Measurements from ENCODE around the gene KRIT1. TPM values are rescaled to one million over a fixed set of nuclear protein-coding genes. Genes with fewer than 3 reads are reported as not detected.
"Not testable (repeated sequence)": the region's sequence is repeated elsewhere in the genome, so short reads cannot be mapped to it uniquely, and the experiment has no call there.

The KRIT1 gene
- total RNA-seq, 2 donors from 2014 or later = 37.9 to 38.1 TPM

DNA sequence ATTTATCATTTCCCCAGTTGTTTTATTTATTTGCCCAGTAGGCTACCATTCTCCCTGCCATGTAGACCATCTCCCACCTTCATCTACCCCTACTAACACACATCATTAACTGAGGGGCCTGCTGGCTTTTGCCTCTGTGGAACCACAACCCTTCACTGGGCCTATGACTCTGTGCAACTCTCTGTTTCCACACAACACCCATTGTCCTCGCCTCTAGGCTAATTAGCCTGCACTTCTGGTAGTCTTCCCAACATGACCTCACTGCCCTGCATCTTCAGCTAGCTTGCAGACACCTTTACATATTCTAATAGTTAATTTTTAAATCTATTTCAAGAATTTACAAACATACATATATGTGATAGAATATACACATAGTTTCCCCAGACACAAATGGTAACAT, 7.5 kb upstream of the KRIT1 start:
- DNase-seq (ENCODE audit: low spot score) = no peak
- intact Hi-C loops (cut with DNase I) = no loop called here

DNA sequence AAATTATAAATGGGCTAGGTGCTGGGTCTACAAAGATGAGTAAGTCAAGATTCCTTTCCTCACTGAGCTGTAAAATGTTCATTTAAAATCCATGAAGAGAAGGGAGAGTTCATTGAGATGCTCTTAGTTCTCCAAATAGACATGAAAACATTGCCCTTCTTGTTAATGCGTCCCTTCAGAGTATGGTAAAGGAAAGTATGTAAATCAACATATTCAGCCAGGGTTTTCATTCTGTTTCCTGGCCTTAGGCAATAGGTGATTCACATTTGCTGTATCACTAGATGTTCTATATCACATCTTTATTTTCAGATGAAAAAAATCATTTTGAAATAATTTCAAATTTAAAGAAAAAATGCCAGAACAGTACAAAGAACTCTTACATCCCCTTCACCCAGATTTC, 5.5 kb upstream of the KRIT1 start:
- no peak for DNase-seq (ENCODE audit: low spot score)
- intact Hi-C loops (cut with DNase I) = no loop called here

DNA sequence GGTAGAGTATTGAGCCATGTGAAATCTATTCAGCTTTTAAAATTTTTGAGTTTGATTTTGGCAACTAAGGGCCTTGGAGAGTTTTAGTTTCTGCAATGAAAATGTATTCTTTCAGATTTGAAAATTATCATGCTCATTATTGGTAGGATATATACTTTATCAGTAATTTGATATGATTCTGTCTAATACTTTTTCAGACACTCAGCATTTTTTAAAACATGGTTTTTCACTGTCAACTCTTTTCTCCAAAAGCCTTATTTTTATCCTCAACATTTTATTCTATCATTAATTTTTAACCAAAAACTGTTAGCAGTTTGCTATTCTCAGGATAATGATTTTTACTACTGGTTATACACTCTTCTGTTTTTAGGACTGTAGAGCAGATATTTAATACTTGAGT, 4.9 kb upstream of the KRIT1 start:
- intact Hi-C loops (cut with DNase I) = no loop called here
- no peak for DNase-seq (ENCODE audit: low spot score)

DNA sequence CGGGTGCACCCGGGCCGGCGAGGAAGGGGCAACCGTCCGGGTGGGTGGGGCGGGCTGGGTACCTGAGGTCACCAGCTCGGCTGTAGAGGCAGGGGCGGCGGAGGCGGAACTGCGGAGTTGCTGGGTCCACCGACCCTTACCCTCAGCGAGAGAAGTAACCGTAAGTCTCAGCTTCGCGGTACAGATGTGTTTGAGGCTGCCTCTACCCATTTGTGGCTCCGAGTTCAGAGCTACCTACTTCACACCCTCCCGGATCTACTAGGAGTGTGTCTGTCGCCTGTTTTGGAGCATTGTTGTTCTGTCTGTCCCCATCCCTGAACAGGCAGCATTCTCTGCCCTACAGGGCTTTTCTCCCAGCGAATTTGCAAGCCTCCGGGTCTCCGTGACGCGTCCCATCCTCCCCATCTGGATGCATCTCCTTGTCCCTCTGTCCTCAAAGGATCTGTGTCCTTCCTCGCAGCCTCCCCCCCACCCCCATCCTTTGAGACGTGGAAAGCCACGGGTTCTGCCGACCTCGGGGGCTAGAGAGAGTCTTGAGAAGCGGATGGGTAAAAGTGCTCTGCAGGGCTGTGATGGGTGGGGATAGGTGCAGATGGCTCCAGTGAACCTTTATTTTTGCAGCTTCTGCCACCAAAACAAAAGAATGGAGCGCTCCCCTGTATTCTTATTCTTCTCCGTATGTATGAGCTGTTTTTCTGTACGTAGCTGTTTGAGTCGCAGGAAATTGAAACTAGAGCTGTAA, 817 bp upstream of the KRIT1 start:
- no peak for DNase-seq (ENCODE audit: low spot score)
- intact Hi-C loops (cut with DNase I) = loop anchor here in 1 of 2 donors (10.0 kb wide), 1 partner anchor 318 kb away; no protein-coding TSS in a partner anchor

DNA sequence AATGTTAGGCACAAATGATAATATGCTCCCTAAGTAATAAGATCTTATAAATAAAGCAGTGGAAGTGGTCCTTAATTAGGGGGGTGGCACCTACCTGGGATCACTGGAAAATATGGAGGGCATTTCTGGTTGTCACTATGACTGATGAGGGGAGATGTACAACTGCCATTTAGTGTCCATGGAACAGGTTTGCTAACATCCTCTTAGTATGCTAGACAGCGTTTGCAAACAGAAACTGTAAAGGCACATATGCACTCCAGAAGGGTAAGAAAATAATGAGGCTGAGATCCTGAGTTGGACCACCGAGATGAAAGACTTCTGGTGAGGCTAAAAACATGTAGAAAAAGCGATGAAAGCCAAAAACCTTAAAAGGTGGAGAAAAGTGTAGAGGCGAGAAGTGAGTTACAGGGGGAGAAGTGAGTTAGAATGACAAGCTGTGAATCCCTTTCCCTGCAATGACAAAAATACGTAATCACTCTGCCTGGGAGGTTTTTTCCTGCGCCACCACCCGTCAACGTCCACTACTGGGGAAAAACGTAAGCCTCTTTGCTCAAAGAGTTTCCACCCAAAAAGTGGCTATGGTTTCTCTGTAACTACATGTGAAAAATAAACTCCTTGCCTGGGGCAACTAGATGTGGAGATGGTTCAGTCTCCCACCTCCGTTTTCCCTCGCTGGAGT, 767 bp downstream of the KRIT1 start:
- no peak for DNase-seq (ENCODE audit: low spot score)
- intact Hi-C loops (cut with DNase I) = loop anchor here in 1 of 2 donors (10.0 kb wide), 1 partner anchor 320 kb away; no protein-coding TSS in a partner anchor

DNA sequence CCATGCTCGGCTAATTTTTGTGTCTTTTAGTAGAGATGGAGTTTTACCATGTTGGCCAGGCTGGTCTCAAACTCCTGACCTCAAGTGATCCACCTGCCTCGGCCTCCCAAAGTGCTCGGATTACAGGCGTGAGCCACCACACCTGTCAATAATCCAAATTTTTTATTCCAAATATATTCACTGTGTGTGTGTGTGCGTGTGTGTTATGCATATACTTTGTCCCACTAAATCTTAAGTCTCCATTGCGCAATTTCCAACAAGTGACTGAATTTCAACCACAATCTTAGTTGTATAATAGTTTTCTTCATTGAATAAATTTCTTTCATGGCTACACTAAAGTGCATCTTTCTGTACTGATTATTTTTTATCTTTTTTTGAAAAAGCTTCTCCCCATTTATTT, 2.7 kb downstream of the KRIT1 start:
- intact Hi-C loops (cut with DNase I) = loop anchor here in 1 of 2 donors (10.0 kb wide), 1 partner anchor 322 kb away; no protein-coding TSS in a partner anchor

DNA sequence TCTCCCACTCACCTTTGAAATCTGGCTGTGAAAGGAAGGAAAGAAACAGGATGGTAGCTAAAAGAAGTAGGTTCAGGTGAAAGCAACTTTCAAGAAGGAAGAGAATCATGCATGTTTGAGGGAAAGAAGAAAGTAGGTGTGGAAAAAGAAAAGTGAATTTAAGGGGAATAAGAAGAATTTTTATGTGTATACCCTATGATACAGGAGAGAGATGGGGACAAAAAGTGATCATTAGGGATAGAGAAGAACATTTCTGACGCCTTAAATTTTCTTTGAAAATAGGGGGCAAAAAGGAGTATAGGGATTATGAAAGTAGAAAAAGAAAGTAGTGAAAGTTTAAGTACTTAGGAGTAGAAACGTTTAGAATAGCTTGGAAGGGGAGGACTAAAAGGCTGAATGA, 15.2 kb downstream of the KRIT1 start:
- intact Hi-C loops (cut with DNase I) = no loop called here
- DNase-seq (ENCODE audit: low spot score) = no peak

More for the DNA sequence above, 2.7 kb downstream of the KRIT1 start:
- no peak for DNase-seq (ENCODE audit: low spot score)

DNA sequence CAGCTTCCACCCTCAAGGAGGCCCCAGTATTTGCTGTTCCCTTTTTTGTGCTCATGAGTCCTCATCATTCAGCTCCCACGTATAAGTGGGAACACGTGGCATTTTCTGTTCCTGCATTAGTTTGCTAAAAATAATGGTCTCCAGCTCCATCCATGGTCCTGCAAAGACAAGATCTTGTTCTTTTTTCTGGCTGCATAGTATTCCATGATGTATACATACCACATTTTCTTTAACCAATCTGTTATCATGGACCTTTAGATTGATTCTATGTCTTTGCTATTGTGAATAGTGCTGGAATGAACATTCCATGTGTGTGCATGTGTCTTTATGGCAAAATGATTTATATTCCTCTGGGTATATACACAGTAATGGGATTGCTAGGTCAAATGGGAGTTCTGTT, 17.0 kb downstream of the KRIT1 start:
- DNase-seq (ENCODE audit: low spot score) = no peak
- intact Hi-C loops (cut with DNase I) = no loop called here

DNA sequence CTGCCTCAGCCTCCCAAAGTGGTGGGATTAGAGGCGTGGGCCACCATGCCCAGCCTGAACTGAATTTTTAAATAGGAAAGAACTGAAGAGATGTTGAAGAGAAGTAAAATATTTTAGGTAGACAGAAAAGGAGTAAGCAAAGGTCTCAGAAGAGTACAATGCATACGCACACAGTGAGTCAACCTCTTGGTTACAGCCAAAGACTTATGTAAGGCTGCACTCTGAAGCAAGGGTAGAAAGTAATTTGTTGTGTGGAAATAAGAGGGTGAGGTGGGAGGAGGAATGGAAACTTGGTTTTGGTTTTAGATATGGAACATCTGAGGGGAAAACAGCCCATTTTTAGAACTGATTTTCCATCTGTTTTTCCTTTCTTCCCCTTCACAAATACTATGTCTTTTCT, 17.6 kb downstream of the KRIT1 start:
- intact Hi-C loops (cut with DNase I) = no loop called here
- DNase-seq (ENCODE audit: low spot score) = no peak

DNA sequence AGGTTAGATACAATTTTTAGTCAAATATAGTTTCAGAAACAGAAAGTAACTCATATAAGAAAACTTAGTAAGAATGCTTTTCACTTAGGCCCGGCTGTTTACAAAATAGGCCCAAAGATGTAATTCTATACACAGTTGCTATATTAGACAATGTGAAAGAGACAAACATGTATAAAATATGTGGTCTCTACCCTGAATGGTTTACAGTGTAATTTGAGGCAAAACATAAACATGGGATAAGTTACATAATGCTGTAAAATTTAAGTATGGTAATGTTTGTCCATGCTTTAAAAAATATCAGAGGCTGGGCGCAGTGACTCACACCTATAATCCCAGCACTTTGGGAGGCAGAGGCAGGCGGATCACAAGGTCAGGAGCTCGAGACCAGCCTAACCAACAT, 18.7 kb downstream of the KRIT1 start:
- DNase-seq (ENCODE audit: low spot score) = no peak
- intact Hi-C loops (cut with DNase I) = no loop called here

DNA sequence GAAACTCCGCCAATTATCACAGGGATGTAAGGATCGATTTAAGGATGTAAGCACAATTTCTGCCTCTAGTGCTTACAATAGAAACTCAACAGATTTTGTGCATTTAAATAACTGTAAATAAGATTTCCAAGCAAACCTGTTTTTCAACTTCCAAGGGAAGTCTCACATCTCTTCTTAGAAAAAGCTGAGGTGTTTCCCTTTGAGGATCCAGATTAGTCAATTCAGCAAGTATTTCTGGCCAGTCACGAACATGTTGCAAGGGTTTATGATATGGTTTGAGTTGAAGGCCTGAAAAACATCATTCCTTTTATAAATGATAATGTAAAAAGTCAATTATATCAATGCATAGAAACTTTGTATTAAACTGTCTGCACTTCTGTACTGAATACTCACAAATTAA, 23.9 kb downstream of the KRIT1 start:
- no peak for DNase-seq (ENCODE audit: low spot score)
- intact Hi-C loops (cut with DNase I) = no loop called here

DNA sequence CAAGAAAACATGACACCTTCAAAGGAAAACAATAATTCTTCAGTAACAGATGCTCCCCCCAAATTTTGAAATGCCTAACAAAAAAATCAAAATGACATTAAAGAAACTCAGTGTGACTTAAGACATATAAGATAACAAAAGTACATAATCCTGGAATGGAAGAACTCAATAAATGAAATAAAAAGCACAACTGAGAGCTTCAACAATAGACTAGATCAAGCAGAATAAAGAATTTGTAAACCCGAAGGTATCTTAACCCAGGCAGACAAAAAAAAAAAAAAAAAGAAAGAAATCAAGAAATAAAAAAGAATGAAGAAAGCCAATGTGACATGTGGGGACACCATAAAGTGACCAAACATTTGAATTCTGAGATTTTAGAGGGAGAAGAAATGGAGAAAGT, 39.0 kb downstream of the KRIT1 start:
- no peak for DNase-seq (ENCODE audit: low spot score)
- intact Hi-C loops (cut with DNase I) = no loop called here

DNA sequence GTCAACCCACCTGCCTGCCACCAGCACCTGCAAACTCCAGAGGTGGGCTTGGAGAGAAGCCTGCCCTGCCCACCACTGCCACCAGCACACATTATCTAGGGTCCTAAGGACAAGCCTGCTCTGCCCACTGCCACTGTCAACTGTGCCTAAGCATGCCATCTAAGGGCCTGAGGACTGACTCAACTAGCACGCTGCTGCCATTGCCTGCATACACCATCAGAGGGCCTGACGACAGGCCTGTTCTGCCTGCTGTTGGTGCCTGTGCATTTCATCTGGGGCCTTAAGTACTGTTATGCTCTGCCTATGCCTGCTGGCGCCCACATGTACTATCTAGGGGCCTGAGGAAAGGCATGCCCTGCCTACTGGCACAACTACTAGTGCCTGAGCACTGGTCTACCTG, 39.7 kb downstream of the KRIT1 start:
- DNase-seq (ENCODE audit: low spot score) = no peak
- intact Hi-C loops (cut with DNase I) = no loop called here

DNA sequence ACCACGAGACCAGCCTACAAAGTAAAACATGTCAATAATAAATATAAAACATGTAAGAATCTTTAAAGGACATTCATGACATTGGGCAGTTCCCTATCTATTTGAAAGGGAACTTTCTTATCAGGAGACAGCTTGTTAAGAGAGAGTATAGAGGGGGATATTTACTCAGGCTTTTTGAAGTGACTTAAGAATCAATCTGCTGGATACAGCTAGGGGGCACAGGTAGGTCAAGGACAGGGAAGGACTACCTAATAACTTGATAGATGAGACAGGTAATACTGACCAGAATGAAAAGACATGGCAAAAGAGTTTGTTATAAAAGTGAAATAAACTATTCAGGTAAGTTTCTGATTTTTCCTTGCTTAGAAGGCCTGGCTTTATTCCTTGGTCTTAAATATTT, 44.9 kb downstream of the KRIT1 start:
- intact Hi-C loops (cut with DNase I) = no loop called here
- DNase-seq (ENCODE audit: low spot score) = no peak

DNA sequence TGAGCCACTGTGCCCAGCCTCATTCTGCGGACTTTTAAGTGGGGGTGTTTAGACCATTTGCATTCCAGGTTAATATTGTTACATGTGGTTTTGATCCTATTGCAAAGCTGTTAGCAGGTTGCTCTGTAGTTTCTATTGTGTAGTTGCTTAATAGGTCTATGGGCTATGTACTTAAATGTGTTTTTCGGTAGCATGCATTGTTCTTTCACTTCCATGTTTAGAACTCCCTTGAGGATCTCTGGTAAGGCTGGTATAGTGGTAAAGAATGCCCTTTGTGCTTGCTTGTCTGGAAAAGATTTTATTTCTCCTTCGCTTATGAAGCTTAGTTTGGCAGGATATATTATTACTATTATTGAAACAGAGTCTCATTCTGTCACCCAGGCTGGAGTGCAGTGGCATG, 53.4 kb downstream of the KRIT1 start:
- no peak for DNase-seq (ENCODE audit: low spot score)
- intact Hi-C loops (cut with DNase I) = no loop called here

DNA sequence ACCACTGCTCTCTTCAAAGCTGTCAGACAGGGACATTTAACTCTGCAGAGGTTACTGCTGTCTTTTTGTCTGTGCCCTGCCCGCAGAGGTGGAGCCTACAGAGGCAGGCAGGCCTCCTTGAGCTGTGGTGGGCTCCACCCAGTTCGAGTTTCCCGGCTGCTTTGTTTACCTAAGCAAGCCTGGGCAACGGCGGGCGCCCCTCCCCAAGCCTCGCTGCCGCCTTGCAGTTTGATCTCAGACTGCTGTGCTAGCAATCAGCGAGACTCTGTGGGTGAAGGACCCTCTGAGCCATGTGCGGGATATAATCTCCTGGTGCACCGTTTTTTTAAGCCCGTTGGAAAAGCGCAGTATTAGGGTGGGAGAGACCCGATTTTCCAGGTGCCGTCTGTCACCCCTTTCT, 56.5 kb downstream of the KRIT1 start:
- intact Hi-C loops (cut with DNase I); DNase-seq (ENCODE audit: low spot score): not testable (repeated sequence)

DNA sequence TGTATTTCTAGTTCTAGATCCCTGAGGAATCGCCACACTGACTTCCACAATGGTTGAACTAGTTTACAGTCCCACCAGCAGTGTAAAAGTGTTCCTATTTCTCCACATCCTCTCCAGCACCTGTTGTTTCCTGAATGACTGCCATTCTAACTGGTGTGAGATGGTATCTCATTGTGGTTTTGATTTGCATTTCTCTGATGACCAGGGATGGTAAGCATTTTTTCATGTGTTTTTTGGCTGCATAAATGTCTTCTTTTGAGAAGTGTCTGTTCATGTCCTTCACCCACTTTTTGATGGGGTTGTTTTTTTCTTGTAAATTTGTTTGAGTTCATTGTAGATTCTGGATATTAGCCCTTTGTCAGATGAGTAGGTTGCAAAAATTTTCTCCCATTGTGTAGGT, 61.4 kb downstream of the KRIT1 start:
- intact Hi-C loops (cut with DNase I); DNase-seq (ENCODE audit: low spot score): not testable (repeated sequence)

DNA sequence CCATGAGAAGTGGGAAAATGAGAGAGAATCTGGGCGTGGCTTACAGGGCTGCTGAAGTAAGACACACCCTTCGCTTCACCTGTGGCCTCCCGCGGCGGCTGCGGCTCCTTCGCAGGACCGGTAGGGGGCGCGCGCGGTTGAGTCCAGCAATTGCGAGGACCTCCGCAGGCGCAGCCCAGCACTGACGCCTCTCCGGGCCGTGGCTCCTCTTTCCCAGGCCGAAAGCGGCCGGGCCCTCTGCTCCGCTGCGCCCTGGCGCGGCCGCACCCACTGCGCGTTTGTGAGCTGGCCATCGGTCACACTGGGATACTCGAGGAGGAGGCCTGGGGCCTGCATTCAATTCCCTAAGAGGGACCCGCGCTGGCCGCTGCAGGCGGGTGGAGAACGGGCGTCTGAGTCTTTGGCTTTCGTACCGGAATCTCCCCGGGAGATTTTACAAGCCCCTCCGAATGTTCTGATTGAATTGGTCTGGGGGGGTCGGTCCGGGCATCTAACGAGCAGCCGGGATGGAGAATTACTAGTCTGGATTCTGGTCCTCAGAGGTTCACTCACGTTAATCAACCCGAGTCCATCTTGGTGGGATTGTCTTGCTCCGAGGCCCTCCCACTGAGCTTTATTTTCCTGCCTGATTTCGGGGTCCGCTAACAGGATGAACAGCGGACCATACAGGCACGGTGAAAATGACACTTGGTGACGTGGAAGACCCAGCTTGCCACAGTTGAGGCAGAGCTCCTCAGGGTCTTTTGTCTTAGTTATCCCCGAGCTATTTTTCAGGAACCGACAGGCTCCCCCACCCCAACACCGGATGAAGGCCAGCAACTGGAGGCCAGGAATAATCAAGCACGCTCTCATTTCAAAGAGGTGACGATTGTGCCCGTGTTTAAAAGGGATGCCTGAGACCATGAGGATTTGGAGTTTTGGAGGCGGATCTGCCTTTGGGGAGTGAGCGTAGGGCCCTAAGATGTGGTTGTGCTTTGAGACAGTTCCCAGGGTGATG, 66.5 kb downstream of the KRIT1 start, which contains the start of gene LRRD1:
LRRD1 (minus strand) TSS at position 215 of the 997 bp plus-strand sequence. CDS start 13,940 bp downstream, outside the sequence.
- intact Hi-C loops (cut with DNase I) = no loop called here

DNA sequence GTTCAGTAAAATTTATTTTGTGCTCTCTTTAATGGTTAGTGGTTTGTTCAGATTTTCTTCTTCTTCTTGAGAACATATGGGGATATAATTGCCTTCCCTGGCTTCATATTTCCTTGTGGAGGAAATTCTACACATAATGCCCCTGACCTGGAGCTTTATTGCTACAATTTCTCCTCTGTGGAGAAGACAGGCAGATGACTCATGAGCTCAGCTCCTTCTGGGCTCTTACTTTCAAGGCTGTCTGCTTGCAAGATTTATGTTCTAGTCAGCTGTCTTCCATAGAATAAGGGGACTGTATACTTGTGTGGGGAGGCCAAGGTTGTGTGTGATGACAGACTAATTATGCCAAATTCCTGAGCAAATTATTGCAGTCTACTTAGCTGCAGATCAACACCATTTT, 68.4 kb downstream of the KRIT1 start:
- no peak for DNase-seq (ENCODE audit: low spot score)
- intact Hi-C loops (cut with DNase I) = no loop called here

More for the DNA sequence above, 66.5 kb downstream of the KRIT1 start, which contains the start of gene LRRD1:
- DNase-seq (ENCODE audit: low spot score) = peak; percentile 95
